GM23338 (cell line): ENCODE results near the gene PROZ.

ENCODE experiments used
- EZH2 ChIP-seq: fragments of 200-600 bp; sonication (generic); IDR thresholded peaks from one replicate; pipeline ENCODE4 v1.8.0; 2017; ENCODE audit warnings: antibody characterized with exemption, mild to moderate bottlenecking, low read depth; ENCODE audit not compliant: unreplicated experiment
- EZH2phosphoT487 ChIP-seq: fragments of 200-600 bp; sonication (generic); IDR thresholded peaks from one replicate; pipeline ENCODE4 v1.8.1; 2018; ENCODE audit warnings: antibody characterized with exemption; ENCODE audit not compliant: unreplicated experiment
- POLR2AphosphoS5 ChIP-seq: IDR thresholded peaks from 2 replicates; pipeline ENCODE4 v1.6.1; 2016; ENCODE audit warnings: antibody characterized with exemption, low read depth
- STAT1 ChIP-seq: IDR thresholded peaks from one replicate; pipeline ENCODE4 v1.6.1; 2016; ENCODE audit warnings: antibody characterized with exemption; ENCODE audit not compliant: unreplicated experiment
- TF ChIP-seq, protein P1 (sequence below), 2 experiments: fragments of 200-600 bp in 1 of 2; sonication (generic) in 1 of 2; conservative IDR thresholded peaks; 2 replicates each; pipeline versions ENCODE4 v1.5.1 to v1.6.1; 2016 to 2017; ENCODE audit warnings: antibody characterized with exemption in 2 of 2, low read depth in 2 of 2, mild to moderate bottlenecking in 2 of 2, moderate library complexity in 1 of 2
- TF ChIP-seq, protein P2 (sequence below): IDR thresholded peaks from 2 replicates; pipeline ENCODE4 v1.6.1; 2016; ENCODE audit warnings: antibody characterized with exemption

DNA sequence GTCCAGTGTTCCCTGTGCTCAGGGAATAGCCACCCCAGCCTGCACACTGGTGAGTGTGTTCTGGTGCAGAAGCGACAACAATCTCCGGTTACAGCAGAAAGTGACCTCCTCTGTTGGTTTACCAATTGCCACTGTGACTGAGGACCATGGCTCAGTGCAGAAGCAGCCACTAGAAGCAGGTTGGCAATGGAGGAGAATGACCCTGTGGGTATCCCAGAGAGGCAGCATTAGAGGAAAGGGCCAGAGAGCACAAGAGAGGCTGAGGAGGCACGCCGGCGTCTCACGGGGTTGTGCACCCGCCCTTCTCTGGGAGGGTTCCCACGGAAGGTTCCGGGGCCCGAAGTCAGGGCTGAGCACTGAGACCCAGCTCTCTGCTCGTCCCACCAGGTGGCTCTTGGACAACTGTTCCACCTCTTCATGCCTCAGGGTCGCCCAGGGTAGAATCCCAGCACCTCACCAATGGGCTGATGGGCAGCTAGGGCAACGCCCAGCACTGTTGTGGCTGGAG is 14.0 kb downstream of the PROZ start:
- TF ChIP-seq, protein P1, sequence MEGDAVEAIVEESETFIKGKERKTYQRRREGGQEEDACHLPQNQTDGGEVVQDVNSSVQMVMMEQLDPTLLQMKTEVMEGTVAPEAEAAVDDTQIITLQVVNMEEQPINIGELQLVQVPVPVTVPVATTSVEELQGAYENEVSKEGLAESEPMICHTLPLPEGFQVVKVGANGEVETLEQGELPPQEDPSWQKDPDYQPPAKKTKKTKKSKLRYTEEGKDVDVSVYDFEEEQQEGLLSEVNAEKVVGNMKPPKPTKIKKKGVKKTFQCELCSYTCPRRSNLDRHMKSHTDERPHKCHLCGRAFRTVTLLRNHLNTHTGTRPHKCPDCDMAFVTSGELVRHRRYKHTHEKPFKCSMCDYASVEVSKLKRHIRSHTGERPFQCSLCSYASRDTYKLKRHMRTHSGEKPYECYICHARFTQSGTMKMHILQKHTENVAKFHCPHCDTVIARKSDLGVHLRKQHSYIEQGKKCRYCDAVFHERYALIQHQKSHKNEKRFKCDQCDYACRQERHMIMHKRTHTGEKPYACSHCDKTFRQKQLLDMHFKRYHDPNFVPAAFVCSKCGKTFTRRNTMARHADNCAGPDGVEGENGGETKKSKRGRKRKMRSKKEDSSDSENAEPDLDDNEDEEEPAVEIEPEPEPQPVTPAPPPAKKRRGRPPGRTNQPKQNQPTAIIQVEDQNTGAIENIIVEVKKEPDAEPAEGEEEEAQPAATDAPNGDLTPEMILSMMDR (conservative IDR thresholded peaks at IDR 0.05; ENCODE audit: low read depth in 2 of 2) = no peak
- no peak for TF ChIP-seq EZH2
- no peak for TF ChIP-seq POLR2AphosphoS5
- TF ChIP-seq, protein P2, sequence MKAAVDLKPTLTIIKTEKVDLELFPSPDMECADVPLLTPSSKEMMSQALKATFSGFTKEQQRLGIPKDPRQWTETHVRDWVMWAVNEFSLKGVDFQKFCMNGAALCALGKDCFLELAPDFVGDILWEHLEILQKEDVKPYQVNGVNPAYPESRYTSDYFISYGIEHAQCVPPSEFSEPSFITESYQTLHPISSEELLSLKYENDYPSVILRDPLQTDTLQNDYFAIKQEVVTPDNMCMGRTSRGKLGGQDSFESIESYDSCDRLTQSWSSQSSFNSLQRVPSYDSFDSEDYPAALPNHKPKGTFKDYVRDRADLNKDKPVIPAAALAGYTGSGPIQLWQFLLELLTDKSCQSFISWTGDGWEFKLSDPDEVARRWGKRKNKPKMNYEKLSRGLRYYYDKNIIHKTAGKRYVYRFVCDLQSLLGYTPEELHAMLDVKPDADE = no peak
- no peak for TF ChIP-seq EZH2phosphoT487
- no peak for TF ChIP-seq STAT1
